Type B pancreatic cell (in vitro differentiated cells): ENCODE results near the gene TMEM40. TPM values are rescaled to one million over a fixed set of nuclear protein-coding genes. Genes with fewer than 3 reads are reported as not detected.

Experiments used
- DNase-seq: peaks from one replicate; pipeline ENCODE4 v3.0.0; 2021; ENCODE audit warnings: mixed read lengths; ENCODE audit not compliant: unreplicated experiment; ENCODE audit errors: extremely low spot score
- H3K27ac Mint-ChIP-seq: 2 replicates; pipeline ENCODE4 v1.8.0; 2021; ENCODE audit warnings: mild to moderate bottlenecking, mixed read lengths
- H3K27me3 Mint-ChIP-seq: 2 replicates; pipeline ENCODE4 v1.8.0; 2021; ENCODE audit warnings: mixed read lengths
- H3K36me3 Mint-ChIP-seq: 2 replicates; pipeline ENCODE4 v1.8.0; 2021; ENCODE audit warnings: mixed read lengths
- H3K4me1 Mint-ChIP-seq: one replicate; pipeline ENCODE4 v1.8.0; 2021; ENCODE audit warnings: mixed read lengths; ENCODE audit not compliant: unreplicated experiment
- H3K4me3 Mint-ChIP-seq: 2 replicates; pipeline ENCODE4 v1.8.0; 2021; ENCODE audit warnings: mild to moderate bottlenecking, mixed read lengths
- H3K9me3 Mint-ChIP-seq: 2 replicates; pipeline ENCODE4 v1.8.0; 2021; ENCODE audit warnings: mixed read lengths
- CTCF ChIP-seq: fragments of 200-600 bp; sonication (generic); conservative IDR thresholded peaks from 2 replicates; pipeline ENCODE4 v1.5.0; 2021; ENCODE audit warnings: antibody characterized with exemption, mild to moderate bottlenecking
- total RNA-seq: library from RNA; stranded (reverse); gene quantifications from 2 replicates; pipeline ENCODE4 v1.2.1, GENCODE V29; 2021; ENCODE audit warnings: low replicate concordance

TMEM40 gene
- total RNA-seq, 1 donor from 2014 or later = 16.3 TPM

GRCh38 chr3:12692444-12692843 lies 66.6 kb downstream of the TMEM40 start:
- Mint-ChIP-seq H3K4me1 (peaks cover 7% of the 10 kb centered on the region), H3K36me3 (no peaks in the 10 kb centered on the region), H3K9me3 (no peaks in the 10 kb centered on the region), H3K27ac (no peak overlapping the region), H3K27me3 (no peaks in the 10 kb centered on the region), H3K4me3 (no peak overlapping the region)
- DNase-seq = no peak
- no peak for TF ChIP-seq CTCF

DNA sequence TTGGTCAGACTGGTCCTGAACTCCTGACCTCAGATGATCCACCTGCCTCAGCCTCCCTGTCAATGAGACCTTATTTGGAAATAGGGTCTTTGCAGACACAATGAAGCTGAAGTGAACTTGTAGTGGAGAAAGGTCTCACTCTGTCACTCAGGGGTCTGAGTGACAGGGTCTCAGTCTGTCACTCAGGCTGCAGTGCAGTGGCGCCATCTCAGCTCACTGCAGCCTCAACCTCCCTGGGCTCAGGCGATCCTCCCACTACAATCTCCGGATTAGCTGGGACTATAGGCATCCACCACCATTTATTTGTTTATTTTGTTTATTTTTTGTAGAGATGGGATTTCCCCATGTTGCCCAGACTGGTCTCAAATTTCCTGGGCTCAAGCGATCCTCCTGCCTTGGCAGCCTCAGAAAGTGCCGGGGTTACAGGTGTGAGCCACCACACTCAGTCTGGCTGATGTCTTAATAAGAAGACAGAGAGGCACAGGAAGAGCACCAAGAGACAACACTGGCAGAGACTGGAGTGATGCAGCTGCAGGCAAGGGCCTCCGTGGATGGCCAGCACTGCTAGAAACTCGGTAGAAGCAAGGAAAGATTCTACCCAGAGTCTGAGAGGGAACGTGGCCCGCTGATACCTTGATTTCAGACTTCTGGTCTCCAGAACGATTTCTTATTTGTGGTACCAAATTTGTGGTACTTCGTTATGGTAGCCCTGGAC lies 68.9 kb downstream of the TMEM40 start:
- no peak for DNase-seq
- Mint-ChIP-seq H3K36me3 (no peaks in the 10 kb centered on the region), H3K27me3 (no peaks in the 10 kb centered on the region), H3K4me1 (peaks cover 7% of the 10 kb centered on the region), H3K9me3 (no peaks in the 10 kb centered on the region), H3K27ac (no peak overlapping the region), H3K4me3 (no peak overlapping the region)
- TF ChIP-seq CTCF = no peak

DNA sequence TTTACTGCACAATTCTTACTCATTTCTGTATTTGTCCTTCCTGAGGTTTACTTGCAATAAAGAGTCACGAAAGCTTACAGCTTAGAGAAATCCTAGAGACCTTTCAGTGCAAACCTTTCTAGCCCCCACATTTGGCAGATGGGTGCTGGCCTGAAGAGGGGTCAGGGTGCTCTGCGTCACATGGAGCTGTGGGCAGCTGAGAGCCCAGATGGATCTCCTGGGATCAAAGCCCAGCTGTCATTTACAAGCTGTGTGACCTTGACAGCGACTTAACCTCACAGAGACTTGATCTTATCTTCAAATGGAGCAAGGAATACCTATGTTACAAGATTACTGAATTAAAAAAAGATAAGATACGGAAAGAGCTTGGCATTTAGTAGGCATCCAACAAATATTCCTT lies 71.1 kb downstream of the TMEM40 start:
- Mint-ChIP-seq H3K4me3 (no peak overlapping the region), H3K4me1 (no peaks in the 10 kb centered on the region), H3K27ac (no peak overlapping the region), H3K9me3 (no peaks in the 10 kb centered on the region), H3K27me3 (no peaks in the 10 kb centered on the region), H3K36me3 (no peaks in the 10 kb centered on the region)
- no peak for DNase-seq
- TF ChIP-seq CTCF = no peak

DNA sequence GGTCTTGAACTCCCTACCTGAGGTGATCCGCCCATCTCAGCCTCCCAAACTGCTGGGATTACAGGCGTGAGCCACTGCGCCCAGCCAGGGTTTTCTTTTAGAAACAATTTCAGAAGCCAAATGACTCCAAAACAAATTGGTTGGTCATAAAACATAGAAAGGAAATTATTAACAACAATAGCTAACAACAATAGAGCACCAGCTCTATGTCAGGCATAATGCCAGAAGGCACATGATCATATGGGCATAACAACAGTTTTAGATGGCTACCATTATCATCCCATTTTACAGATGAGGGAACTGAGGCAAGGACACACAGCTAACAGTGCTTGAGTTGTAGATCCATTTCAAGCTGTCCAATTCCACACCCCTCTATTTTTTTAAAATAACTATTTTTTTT lies 73.0 kb downstream of the TMEM40 start:
- no peak for TF ChIP-seq CTCF
- H3K27me3 Mint-ChIP-seq = no peaks in the 10 kb centered on the region
- H3K36me3 Mint-ChIP-seq = no peaks in the 10 kb centered on the region
- no peak overlapping the region for H3K4me3 Mint-ChIP-seq
- no peak for DNase-seq
- H3K27ac Mint-ChIP-seq = no peak overlapping the region
- no peaks in the 10 kb centered on the region for H3K9me3 Mint-ChIP-seq
- peaks cover 4% of the 10 kb centered on the region for H3K4me1 Mint-ChIP-seq

Other genes with a start within 250 kb of the TMEM40 start
- 0.92 and 2.1 TPM in 2 replicates for gene MKRN2OS, start 213.8 kb downstream of the TMEM40 start, total RNA-seq
- 23.5 and 28.6 TPM in 2 replicates for gene MKRN2, start 202.2 kb downstream of the TMEM40 start, total RNA-seq
- 81.6 and 92.1 TPM in 2 replicates for gene RAF1, start 95.1 kb downstream of the TMEM40 start, total RNA-seq
- 5.5 and 11.1 TPM in 2 replicates for gene CAND2, start 37.4 kb upstream of the TMEM40 start, total RNA-seq
- 1,894 and 1,964 TPM in 2 replicates for gene RPL32, start 82.3 kb upstream of the TMEM40 start, total RNA-seq